Dedifferentiated amniotic fluid mesenchymal stem cell (primary cell): Measurements from ENCODE around the gene PLEKHN1.

Experiments
- DNase-seq: peaks from one replicate; pipeline ENCODE4 v3.0.0-alpha.2; 2016; ENCODE audit errors: extremely low spot score

PLEKHN1 gene, protein sequence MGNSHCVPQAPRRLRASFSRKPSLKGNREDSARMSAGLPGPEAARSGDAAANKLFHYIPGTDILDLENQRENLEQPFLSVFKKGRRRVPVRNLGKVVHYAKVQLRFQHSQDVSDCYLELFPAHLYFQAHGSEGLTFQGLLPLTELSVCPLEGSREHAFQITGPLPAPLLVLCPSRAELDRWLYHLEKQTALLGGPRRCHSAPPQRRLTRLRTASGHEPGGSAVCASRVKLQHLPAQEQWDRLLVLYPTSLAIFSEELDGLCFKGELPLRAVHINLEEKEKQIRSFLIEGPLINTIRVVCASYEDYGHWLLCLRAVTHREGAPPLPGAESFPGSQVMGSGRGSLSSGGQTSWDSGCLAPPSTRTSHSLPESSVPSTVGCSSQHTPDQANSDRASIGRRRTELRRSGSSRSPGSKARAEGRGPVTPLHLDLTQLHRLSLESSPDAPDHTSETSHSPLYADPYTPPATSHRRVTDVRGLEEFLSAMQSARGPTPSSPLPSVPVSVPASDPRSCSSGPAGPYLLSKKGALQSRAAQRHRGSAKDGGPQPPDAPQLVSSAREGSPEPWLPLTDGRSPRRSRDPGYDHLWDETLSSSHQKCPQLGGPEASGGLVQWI

DNA sequence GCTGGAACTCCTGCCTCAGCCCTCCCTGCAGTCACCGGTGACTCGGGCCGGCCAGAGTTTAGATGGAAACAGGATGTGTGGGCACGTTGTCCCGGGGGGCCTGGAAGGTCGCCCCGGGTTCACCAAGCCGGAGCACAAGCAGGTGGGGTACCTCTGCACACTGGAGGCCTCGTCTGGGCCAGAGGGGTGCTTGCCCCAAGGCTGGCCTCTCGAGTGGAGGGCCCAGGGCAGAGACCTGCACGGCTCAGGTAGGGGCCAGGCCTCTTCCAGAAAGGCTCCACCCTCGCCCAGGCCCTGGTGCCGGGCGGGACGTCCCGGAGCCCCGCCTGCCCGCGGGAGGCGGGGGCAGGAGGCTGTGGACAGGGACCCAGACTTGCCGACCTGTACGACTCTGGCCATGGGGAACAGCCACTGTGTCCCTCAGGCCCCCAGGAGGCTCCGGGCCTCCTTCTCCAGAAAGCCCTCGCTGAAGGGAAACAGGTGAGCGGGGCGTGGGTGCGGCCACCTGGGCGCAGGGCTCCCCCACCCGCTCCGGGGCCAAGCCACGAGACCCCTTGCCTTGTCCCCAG, at the start of gene PLEKHN1:
PLEKHN1 (plus strand) TSS at position 348 of the 569 bp plus-strand sequence; CDS start at position 398, 50 bp downstream.
- DNase-seq, result no peak

DNA sequence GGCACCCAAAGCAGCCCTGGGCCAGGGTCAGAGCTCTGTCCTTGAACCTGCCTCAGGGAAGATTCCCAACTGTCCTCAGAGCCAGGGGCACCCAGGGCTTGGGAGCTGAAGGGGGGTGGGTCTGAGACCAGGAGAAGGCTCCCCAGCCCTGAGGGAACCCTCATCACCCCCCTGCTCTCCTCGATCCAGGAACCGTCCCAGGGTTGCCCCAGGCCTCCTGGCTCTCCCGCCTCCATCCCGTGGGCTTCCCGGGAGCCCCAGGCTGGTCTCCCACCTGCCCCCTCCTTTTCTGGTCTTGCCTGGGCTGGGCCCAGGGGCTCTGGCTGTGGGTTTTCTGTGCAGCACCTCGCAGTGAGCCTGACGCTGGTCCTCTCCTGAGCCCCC, 49.2 kb upstream of the PLEKHN1 start:
- no peak for DNase-seq

DNA sequence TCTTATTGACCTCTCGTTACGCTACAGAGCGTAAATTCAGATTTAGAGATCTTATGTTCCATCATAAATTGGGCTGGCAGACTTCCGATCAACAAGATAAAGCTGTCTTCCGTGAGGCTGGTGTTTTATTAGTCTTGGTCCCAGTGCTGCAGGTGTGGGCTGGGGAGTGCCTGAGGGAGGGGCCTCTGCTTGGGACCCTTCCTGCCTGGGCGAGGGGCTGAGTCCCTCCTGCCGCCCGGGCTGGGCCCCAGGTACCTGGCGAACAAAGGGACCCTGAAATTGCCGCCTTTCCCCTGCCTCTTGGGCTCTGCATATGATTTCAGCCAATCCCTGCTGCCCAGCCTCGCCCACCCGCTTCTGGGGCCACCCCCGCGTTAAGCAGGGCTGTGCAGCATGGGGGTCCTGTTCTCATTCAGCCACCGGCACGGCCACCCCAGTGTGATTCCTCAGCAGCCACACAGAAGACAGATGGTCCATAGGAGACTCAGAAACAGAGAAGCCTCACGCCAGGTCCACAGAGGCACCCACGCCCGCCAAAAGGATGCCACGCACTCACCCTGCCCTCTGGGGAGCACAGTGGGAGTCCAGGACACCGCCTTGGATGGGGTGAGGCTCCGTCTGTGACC, 48.7 kb upstream of the PLEKHN1 start:
- no peak for DNase-seq

DNA sequence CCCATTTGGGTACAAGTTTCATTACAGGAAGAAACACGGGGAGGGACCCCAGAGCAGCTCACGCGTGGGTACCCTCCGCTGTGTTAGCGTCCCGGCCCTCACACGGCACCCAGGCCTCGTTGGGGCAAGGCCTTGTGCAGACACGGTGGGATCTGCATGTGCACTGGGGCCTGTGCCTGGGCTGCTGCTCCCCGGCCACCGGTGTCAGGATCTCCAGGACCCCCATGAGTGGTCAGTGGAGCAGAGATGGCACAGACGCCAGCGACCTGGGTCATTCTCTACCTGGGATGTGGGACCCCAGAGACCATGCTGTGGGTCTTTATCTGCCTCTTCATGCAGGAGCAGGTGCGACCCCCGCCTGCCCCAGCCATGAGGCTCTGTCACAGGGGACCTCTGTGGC, 47.9 kb upstream of the PLEKHN1 start:
- no peak for DNase-seq

DNA sequence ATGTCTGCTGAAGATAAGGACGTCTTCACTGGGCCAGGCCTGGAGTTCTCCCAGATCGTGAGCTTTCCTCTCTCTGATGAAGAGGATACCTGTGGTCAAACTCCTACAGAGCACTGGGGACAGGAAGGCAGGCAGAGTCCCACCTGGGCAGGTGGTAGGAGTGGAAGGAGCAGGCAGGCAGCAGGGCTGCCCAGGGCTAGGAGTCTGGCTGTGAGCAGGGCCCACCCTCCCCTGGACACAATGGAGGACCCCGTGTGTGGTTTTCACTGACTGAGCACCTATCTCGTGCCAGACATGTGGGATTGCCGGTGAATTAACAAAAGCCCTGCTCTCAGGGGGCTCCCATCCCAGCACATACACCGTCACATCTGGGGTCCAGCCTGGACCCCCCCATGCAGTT, 47.4 kb upstream of the PLEKHN1 start:
- no peak for DNase-seq

DNA sequence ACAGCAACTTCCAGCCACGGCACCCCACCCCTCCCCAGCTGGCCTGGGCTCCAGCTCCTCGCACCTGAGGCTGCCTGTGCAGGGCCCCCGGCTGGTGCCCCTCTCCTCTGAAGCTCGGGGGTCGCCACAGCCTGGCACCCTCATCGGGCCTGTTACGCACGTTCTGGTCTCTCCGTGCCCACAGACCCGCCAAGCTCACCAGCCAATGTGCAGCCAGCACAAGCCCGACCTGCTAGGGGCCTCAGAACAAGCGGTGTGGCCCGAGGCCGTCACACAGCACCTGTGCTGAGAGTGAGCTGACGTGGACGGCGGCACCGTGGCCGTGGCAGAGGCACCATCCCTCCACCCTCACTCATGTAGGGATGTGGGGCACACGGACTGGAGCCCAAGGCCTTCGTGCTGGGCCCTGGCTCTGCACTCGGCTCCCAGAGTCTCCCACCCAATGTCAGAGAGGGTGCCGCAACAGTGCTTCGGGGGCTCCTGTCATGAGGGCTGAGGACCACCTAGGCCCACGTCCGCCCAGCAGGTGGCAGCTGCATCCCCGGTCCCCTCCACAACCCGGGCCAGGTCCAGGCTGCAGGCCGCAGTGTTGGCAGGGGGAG, 46.9 kb upstream of the PLEKHN1 start:
- DNase-seq, result no peak

DNA sequence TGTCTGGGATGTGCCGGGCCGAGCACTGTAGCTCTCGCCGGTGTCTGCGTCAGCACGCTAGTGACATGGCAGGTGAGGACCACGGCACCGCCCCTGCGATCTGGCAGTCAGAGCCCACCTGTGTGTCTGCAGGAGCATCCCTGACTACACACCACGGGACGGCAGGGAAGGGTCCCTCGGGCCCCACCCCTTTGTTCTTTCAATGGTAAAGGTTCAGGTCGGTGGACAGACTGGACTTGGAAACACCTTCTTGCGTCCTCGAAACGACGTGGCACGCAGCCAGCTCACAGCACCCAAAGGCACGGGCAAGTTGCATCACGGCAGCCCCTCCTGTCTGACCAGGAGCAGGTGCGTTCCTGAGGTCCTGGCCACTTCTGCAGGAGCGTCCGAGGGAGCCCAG, 46.3 kb upstream of the PLEKHN1 start:
- DNase-seq, result no peak

DNA sequence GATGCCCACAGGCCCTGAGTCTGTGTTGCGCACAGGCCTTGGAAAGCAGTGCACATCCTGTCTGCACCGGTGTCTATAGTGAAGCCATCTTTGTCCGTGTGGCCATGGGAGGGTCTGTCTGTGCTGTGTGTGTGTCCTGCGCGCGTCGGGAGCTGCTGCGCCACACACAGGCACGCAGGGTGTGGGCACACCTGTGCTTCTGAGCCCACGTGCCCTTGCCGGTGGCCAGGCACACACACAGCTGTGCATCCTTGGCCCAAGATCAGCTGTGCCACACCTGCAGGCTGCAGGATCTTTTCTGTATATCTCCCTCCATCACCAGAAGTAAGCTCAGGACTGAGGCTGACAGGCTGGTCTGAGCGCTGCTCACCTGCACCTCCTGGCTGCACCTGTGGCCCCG, 45.8 kb upstream of the PLEKHN1 start:
- no peak for DNase-seq

DNA sequence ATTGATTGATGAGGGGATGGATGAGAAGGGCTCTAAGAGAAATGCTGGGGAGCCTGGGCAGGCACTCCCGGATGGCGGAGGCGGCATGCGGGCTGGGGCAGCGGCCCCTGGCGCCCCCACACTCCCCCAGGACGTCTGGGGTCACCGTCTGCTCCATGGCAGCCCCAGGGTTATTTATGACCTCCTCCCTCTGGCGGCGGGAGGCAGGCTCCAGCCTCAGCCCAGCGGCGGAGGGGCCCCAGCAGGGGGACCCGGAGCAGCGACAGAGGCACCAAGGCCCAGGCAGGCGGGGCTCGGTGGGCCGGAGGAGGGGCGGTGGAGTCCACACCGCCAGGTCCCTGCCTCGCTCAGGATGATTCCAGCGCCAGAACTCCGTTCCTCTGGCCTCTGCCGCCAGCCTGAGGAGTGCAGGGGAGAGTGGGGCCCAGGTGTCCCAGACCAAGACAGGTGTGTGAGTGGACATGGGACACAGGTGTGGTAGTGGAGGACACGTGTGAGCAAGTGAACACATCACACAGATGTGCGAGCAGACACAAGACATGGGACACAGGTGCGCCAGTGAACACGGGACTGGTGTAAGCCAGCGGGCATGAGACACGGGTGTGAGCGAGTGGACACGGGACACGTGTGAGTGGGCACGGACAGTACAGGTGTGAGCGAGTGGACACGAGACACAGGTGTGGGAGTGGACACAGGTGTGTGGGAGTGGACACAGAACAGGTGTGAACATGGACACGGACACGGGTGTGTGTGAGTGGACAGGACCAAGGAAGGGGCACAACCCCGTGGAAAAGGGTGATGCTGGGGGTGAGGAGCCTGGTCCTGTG, 45.1 kb upstream of the PLEKHN1 start:
- DNase-seq, result peak; percentile 59

DNA sequence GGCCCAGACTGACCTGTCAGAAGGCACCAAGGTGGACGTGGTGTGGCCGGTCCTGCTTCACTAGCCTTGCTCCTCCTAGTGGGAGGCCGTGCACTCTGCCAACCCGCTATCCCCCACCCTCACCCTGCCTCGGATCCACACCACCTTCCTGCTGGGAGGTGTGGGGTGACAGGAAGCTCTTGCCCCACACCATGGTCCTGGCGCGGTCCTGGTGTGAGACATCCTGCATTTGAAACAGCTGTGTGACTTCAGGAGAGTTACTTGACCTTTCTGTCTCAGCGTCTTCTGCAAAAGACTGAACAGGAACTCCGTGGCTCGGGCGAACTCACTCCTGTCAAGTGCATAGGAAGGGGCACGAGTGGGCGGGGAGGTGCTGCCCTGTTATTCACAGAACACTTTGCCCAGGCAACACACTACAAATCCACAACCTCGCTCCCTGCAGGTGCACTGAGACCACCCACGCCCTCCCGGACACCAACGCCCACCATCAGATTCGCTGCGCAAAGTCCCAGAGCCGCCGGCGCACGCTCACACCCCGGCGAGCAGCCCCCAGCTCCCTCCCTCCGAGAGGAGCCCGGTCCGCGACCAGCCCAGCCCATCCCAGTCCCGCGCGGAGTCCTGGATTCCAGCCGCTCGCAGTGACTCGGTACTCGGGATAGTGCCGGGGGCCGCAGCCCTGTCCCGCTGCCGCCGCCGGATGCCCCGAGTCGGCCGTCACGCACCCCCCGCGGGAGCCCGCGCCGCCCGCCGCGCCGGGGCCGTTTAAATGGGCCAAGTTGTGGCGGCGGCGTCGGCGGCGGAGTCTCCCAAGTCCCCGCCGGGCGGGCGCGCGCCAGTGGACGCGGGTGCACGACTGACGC, 42.9 kb upstream of the PLEKHN1 start, which contains the start of gene SAMD11:
SAMD11 (plus strand) TSS at position 793 of the 860 bp plus-strand sequence. CDS start 509 bp downstream, outside the sequence.
- DNase-seq, result peak; percentile 60

DNA sequence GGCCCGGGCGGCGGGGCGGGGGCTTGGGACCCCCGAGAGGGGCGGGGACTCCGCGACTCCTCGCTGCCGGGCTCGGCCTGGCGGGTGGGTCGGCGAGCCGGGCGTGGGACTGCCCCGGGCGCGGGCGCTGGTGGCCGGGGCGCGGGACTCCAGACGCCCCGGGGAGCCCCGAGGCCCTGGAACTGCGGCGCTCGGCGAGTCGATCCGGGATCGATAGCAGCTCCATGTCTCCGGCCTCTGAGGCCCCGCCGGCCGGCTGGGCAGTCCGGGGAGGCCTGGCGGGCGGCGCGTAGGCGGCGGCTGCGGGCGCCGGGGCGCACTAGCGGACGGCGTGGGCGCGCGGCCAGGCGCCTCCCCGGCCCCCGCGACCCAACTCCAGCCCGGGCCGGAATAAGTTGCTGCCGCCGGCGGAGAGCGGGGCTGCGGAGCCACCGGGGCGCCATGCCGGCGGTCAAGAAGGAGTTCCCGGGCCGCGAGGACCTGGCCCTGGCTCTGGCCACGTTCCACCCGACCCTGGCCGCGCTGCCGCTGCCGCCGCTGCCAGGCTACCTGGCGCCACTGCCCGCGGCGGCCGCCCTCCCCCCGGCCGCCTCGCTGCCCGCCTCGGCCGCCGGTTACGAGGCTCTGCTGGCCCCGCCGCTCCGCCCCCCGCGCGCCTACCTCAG, 42.2 kb upstream of the PLEKHN1 start:
- DNase-seq, result no peak

DNA sequence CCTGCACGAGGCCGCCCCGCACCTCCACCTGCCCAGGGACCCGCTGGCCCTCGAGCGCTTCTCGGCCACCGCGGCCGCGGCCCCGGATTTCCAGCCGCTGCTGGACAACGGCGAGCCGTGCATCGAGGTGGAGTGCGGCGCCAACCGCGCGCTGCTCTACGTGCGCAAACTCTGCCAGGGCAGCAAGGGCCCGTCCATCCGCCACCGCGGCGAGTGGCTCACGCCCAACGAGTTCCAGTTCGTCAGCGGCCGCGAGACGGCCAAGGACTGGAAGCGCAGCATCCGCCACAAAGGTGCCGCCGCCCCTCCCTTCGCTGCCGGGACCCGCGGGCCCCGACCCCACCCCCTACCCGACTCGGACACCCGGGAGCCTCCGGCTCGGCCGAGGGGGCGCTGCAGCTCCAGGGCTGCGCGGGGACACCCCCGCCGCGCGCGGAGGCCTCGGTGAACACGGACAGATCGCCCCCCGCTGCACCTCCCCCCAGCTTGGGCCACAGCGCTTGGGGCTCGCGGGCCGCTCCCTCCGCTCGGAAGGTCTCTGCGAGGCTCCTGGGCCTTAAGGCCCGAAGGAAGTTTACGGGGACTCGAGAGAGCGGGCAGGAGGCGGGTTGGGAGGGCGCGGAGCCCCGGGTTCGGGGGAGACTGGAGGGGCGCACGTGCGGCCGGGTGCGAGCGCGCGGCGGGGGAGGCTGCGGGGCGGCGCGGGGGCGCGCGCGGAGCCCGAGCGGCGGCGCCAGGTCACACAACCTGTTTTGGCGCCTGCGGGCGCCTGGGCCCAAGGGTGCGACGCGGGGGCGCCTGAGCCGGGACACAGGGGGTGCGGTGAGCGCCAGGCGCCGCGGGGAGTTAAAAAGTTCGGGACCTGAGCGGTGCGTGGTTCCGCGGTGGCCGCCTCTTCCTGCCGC, 41.4 kb upstream of the PLEKHN1 start:
- no peak for DNase-seq

DNA sequence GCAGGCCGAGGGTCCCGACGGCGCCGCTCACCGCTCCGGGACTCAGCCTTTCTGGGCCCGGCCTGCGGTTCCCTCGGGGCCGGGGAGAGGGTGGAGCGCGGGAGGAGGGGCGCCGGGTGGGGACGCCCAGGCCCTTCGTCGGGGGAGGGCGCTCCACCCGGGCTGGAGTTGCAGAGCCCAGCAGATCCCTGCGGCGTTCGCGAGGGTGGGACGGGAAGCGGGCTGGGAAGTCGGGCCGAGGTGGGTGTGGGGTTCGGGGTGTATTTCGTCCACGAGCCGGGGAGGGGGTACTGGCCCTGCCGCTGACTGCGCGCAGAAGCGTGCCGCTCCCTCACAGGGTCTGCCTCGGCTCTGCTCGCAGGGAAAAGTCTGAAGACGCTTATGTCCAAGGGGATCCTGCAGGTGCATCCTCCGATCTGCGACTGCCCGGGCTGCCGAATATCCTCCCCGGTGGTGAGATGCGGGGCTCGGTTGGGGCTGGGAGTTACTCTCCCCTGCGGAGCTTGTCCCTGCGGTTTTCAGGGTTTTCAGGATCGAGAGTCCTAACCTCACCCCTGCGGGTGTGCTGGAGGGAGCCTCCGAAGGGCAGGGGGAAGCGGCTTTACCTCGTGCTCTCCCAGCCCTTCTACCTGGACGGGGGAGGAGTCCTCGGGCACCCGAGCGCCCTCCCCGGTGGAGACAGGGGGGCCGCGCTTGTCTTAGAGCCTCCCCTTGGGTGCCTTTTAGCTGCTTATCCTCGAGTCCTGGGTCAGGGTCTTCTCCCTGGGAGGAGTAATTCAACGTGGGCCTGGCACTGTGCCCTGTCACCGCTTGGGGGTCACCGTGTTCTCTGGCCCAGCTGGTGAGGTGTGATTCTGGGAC, 40.5 kb upstream of the PLEKHN1 start:
- DNase-seq, result no peak

DNA sequence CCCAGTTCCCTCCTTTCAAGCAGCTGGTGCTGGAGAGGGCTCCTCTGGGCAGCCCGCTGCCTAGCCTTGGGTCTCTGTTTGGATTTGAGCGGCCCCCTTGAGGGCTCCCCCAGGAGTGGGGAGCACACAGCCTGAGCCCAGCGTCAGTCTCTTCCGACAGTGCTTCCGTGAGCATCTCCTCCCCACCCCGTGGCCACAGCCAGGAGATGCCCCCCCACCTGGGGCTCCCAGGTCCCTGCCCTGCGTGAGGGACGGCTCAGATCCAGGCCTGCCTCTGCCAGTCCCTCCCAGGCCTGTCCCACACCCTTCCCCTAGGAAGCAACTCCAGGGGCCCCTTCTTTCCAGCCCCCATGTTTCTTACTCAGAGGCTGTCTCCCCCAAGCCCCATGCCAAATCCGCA, 39.0 kb upstream of the PLEKHN1 start:
- DNase-seq, result no peak

DNA sequence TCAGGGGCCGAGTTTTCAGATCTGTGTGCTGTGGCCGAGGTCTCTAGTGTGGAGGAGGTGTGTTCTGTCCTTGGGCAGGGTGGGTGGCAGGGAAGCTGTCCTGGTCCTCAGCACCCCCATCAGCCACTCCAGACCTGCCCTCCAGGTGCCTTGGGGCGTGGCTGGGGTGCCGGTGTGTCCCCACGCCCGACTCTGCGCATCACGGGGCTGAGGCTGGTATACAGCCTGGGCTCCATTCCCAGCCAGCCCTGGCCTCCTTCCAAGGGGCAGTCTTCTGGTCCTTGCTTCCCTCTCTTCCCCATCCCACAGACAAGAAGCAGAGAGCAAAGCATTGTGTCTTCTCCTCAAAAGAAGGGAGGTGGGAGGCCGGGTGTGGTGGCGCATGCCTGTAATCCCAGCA, 38.5 kb upstream of the PLEKHN1 start:
- DNase-seq, result no peak

DNA sequence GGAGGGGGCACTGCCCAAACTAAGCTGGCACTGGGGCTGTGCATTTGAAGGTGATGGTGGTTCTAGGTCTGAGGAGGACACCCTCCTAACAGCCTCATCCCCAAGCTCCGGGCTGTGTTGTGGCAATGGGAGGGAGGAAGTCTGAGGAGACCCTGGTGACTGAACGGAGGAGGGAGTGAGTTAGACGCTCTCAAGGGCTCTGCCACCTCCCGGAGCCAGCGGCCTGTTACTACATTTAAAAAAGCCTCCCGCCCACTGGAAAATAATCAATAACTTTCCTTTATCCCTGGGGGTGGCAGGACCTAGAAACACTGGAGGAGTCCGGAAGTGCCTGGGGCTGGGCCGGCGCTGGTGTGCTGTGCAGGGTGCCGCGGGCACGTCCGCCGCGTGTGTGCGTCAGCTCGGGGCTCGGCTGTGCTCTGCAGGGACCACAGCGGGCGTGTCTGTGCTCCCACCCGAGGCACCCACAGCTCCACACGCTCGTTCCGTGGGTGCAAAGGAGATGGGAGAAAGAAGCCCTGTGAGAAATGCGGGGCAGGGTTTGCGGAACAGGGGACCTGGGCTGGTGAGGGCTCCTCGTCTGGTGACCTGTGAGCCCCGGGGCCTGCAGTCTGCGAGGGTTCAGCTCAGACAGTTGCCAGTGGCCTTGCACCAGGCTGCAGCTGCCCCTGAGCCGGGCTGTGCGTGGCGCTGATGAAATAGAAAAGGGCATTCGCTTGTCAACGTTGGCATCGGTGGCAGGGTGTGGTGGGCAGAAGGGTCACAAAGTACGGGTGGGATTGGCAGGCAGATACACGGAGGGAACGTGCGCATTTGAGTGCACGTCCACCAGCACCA, 37.2 kb upstream of the PLEKHN1 start:
- no peak for DNase-seq
